Measurements from ENCODE around the gene TRIM52. TPM values are rescaled to one million over a fixed set of nuclear protein-coding genes. Genes with fewer than 3 reads are reported as not detected.

TRIM52 gene
- total and polyA plus RNA-seq, 2 of the 13 experiments (the other 11 are each of a cell fraction or from before 2014, with no cell fraction given) = 7.2 to 11.6 TPM

DNA sequence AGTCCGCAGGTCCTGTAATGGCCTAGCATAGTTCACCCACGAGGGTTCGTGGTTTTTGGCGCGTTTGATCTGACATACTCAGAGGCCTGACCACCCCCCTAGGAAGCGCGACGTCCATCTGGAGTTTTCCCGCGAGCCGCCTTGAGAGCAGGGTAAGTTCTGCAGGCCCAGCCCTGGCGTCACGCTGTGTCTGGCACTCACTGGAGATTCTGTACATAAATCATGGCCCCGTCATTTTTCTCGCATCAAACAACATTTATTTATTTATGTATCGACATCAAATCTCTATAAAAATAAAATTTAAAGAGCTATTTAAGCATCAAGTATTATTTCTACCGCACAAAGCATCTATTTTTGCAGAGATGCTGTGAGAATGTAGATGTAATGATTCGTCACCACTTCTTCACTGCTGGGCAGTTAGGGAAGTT lies 38.3 kb downstream of the TRIM52 start (continued):
- TF ChIP-seq, protein P1, sequence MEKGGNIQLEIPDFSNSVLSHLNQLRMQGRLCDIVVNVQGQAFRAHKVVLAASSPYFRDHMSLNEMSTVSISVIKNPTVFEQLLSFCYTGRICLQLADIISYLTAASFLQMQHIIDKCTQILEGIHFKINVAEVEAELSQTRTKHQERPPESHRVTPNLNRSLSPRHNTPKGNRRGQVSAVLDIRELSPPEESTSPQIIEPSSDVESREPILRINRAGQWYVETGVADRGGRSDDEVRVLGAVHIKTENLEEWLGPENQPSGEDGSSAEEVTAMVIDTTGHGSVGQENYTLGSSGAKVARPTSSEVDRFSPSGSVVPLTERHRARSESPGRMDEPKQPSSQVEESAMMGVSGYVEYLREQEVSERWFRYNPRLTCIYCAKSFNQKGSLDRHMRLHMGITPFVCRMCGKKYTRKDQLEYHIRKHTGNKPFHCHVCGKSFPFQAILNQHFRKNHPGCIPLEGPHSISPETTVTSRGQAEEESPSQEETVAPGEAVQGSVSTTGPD (CRISPR knock-in tag; IDR thresholded peaks at IDR 0.05) = no peak
- TF ChIP-seq, protein P2, sequence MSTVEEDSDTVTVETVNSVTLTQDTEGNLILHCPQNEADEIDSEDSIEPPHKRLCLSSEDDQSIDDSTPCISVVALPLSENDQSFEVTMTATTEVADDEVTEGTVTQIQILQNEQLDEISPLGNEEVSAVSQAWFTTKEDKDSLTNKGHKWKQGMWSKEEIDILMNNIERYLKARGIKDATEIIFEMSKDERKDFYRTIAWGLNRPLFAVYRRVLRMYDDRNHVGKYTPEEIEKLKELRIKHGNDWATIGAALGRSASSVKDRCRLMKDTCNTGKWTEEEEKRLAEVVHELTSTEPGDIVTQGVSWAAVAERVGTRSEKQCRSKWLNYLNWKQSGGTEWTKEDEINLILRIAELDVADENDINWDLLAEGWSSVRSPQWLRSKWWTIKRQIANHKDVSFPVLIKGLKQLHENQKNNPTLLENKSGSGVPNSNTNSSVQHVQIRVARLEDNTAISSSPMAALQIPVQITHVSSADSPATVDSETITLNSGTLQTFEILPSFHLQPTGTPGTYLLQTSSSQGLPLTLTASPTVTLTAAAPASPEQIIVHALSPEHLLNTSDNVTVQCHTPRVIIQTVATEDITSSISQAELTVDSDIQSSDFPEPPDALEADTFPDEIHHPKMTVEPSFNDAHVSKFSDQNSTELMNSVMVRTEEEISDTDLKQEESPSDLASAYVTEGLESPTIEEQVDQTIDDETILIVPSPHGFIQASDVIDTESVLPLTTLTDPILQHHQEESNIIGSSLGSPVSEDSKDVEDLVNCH (CRISPR knock-in tag; IDR thresholded peaks at IDR 0.05) = 0 out of 2 replicates have a peak, but pooled peaks have one; percentile 1
- peak; percentile 10 for TF ChIP-seq CBX1 (IDR thresholded peaks at IDR 0.05; ENCODE audit: low read depth)
- no peak for TF ChIP-seq ZNF274 (CRISPR knock-in tag; IDR thresholded peaks at IDR 0.05)
- TF ChIP-seq ZNF44 (CRISPR knock-in tag; IDR thresholded peaks at IDR 0.05) = no peak
- TF ChIP-seq ZFY (CRISPR knock-in tag; IDR thresholded peaks at IDR 0.05) = peak; percentile 12; the same call in 1 of the 2 replicates
- 0 out of 2 replicates have a peak, but pooled peaks have one; percentile 16 for TF ChIP-seq ZNF431 (CRISPR knock-in tag; IDR thresholded peaks at IDR 0.05; ENCODE audit: borderline replicate concordance, low read depth)
- TF ChIP-seq MXD4 (CRISPR knock-in tag; IDR thresholded peaks at IDR 0.05) = 0 out of 2 replicates have a peak, but pooled peaks have one; percentile 1
- peak; percentile 76; the same call in 1 of the 2 replicates for TF ChIP-seq ZNF558 (CRISPR knock-in tag; IDR thresholded peaks at IDR 0.05; ENCODE audit: borderline replicate concordance)
- TF ChIP-seq, protein P3, sequence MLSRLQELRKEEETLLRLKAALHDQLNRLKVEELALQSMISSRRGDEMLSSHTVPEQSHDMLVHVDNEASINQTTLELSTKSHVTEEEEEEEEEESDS (CRISPR knock-in tag; IDR thresholded peaks at IDR 0.05; ENCODE audit: borderline replicate concordance) = no peak
- peak; percentile 24; the same call in 1 of the 2 replicates for TF ChIP-seq ZNF34 (CRISPR knock-in tag; IDR thresholded peaks at IDR 0.05; ENCODE audit: borderline replicate concordance)
- TF ChIP-seq, protein P4, sequence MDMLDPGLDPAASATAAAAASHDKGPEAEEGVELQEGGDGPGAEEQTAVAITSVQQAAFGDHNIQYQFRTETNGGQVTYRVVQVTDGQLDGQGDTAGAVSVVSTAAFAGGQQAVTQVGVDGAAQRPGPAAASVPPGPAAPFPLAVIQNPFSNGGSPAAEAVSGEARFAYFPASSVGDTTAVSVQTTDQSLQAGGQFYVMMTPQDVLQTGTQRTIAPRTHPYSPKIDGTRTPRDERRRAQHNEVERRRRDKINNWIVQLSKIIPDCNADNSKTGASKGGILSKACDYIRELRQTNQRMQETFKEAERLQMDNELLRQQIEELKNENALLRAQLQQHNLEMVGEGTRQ (IDR thresholded peaks at IDR 0.05; ENCODE audit: low read depth, low read length) = no peak
- TF ChIP-seq, protein P4 (CRISPR knock-in tag; IDR thresholded peaks at IDR 0.05; ENCODE audit: borderline replicate concordance) = no peak
- TF ChIP-seq ZNF510 (CRISPR knock-in tag; IDR thresholded peaks at IDR 0.05; ENCODE audit: low read depth) = 0 out of 2 replicates have a peak, but pooled peaks have one; percentile 4
- TF ChIP-seq, protein P5, sequence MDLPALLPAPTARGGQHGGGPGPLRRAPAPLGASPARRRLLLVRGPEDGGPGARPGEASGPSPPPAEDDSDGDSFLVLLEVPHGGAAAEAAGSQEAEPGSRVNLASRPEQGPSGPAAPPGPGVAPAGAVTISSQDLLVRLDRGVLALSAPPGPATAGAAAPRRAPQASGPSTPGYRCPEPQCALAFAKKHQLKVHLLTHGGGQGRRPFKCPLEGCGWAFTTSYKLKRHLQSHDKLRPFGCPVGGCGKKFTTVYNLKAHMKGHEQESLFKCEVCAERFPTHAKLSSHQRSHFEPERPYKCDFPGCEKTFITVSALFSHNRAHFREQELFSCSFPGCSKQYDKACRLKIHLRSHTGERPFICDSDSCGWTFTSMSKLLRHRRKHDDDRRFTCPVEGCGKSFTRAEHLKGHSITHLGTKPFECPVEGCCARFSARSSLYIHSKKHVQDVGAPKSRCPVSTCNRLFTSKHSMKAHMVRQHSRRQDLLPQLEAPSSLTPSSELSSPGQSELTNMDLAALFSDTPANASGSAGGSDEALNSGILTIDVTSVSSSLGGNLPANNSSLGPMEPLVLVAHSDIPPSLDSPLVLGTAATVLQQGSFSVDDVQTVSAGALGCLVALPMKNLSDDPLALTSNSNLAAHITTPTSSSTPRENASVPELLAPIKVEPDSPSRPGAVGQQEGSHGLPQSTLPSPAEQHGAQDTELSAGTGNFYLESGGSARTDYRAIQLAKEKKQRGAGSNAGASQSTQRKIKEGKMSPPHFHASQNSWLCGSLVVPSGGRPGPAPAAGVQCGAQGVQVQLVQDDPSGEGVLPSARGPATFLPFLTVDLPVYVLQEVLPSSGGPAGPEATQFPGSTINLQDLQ (CRISPR knock-in tag; IDR thresholded peaks at IDR 0.05) = 0 out of 2 replicates have a peak, but pooled peaks have one; percentile 17
- peak; percentile 7 for TF ChIP-seq ZNF883 (CRISPR knock-in tag; IDR thresholded peaks at IDR 0.05; ENCODE audit: not compliant biosample characterization)
- TF ChIP-seq ISX (CRISPR knock-in tag; conservative IDR thresholded peaks at IDR 0.05) = 0 out of 2 replicates have a peak, but pooled peaks have one; percentile 12
- TF ChIP-seq GFI1 (CRISPR knock-in tag; IDR thresholded peaks at IDR 0.05; ENCODE audit: borderline replicate concordance) = no peak
- no peak; the same call in 1 of the 2 replicates for TF ChIP-seq ZNF20 (CRISPR knock-in tag; IDR thresholded peaks at IDR 0.05)

All from HepG2 (cell line).